ENCODE measurements around the gene ALPL.

ALPL gene

DNA sequence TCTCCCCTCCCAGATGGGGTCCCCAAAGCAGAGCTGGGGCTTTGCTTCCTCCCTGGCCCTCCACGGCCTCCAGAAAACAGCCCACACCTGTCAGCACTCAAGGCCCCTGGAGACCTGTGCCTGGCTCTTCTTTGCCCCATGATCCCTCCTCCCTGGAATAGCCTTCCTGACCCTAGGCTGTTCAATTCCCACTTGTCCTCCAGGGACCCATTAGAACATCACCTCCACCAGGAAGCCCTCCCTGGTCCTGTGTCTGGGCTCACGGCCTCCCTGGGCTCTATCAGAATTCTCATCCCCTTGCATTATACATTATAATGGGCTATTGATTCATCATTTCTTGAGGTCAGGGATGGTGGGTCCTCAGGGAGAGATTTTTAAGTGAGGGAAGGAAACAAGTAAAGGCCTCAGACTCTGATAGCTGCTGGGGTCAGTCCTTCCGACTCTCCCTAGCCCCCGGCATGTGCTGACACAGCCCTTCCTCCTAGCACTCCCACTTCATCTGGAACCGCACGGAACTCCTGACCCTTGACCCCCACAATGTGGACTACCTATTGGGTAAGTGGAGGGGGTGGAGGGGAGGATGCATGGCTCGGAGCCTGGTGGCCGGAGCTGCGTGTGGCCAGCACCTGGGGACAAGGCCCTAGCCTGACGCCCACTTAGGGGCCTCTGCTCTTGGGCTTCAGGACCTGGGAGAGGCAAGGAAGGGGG is 60.8 kb downstream of the ALPL start:
- DNase-seq (ENCODE audit: low read depth, low spot score): no peak
- in situ Hi-C loops (cut with HindIII; ENCODE audit: low sequenced_read_pairs): no loop called here
- no peak overlapping the region for H3K4me3 ChIP-seq (ENCODE audit: low read depth, low read length)
- no peak for TF ChIP-seq CTCF (IDR thresholded peaks at IDR 0.05; ENCODE audit: low read depth, low read length)

DNA sequence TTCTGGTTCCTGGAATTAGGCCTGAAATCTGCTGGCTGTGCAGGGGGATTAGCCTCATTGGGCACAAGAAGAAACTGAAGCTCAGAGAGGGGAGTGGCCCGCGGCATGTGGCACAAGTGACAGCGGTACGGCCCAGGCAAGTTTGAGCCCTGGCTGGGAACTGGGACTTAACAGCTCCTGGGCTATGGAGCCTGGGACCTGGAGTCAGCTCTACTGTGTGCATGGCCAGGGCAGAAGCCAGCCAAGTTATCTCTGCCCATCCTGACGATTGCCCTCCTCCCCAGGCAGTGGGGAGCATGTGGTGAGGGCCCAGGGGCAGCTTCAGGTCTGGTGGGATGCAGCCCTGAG is 61.3 kb downstream of the ALPL start:
- no peak for TF ChIP-seq CTCF (IDR thresholded peaks at IDR 0.05; ENCODE audit: low read depth, low read length)

DNA sequence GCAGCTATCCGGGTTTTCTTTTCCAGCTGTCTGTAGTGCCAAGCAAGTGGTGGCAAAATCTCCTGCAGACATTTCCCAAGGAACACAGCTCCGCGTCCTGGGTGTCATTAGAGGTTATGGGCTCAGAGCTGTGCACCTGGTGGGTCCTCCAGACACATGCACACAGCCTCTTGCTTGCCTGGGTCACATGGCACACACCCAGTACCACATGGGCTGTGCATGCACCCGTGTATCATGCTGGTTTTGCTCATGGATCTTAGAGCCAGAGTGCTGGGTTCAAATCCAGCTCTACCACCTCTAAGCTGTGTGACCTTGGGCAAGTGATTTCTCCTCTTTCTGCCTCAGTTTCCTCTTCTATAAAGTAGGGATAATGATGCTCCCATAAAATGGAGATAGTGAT is 61.7 kb downstream of the ALPL start:
- TF ChIP-seq CTCF (IDR thresholded peaks at IDR 0.05; ENCODE audit: low read depth, low read length): no peak
- H3K4me3 ChIP-seq (ENCODE audit: low read depth, low read length): no peak overlapping the region
- no peak for DNase-seq (ENCODE audit: low read depth, low spot score)
- in situ Hi-C loops (cut with HindIII; ENCODE audit: low sequenced_read_pairs): no loop called here

More for the DNA sequence above, 61.3 kb downstream of the ALPL start:
- no peak for DNase-seq (ENCODE audit: low read depth, low spot score)
- in situ Hi-C loops (cut with HindIII; ENCODE audit: low sequenced_read_pairs): no loop called here
- H3K4me3 ChIP-seq (ENCODE audit: low read depth, low read length): no peak overlapping the region

GRCh38 chr1:21572221-21572620 is 63.0 kb downstream of the ALPL start:
- in situ Hi-C loops (cut with HindIII; ENCODE audit: low sequenced_read_pairs): no loop called here
- H3K4me3 ChIP-seq (ENCODE audit: low read depth, low read length): no peak overlapping the region
- DNase-seq (ENCODE audit: low read depth, low spot score): no peak
- TF ChIP-seq CTCF (IDR thresholded peaks at IDR 0.05; ENCODE audit: low read depth, low read length): no peak

DNA sequence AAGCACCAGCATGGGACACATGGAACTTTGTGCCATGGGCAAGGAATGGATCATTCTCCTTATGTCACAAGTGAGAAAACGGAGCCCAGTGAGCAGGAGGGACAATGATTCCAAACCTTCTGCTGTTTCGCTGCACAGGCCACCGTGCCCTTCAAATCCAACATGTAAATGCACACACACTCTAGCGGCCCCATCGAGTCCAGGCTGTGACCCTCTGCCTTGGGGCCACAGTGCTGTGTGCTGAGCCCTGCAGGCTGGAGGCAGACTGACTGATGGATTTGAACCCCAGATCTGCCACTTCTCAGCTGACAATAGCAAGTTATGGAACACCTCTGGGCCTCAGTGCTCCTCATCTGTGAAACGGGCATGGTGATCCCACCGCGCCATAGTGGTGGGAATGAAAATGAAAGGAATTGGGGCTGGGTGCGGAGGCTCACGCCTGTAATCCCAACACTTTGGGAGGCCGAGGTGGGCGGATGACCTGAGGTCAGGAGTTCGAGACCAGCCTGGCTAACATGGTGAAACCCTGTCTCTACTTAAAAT is 63.6 kb downstream of the ALPL start:
- DNase-seq (ENCODE audit: low read depth, low spot score): no peak
- in situ Hi-C loops (cut with HindIII; ENCODE audit: low sequenced_read_pairs): no loop called here
- no peak for TF ChIP-seq CTCF (IDR thresholded peaks at IDR 0.05; ENCODE audit: low read depth, low read length)
- H3K4me3 ChIP-seq (ENCODE audit: low read depth, low read length): no peak overlapping the region

- H3K4me3 ChIP-seq (ENCODE audit: low read depth, low read length): no peak overlapping the region
- in situ Hi-C loops (cut with HindIII; ENCODE audit: low sequenced_read_pairs): no loop called here
- DNase-seq (ENCODE audit: low read depth, low spot score): no peak
- no peak for TF ChIP-seq CTCF (IDR thresholded peaks at IDR 0.05; ENCODE audit: low read depth, low read length)
Measured at GRCh38 chr1:21573475-21573874, 64.3 kb downstream of the ALPL start.
